HG03521 (cell line): Measurements from ENCODE around the gene DQX1.

Source experiments
- ATAC-seq: cut with Tn5 transposase; IDR thresholded peaks from one replicate; pipeline ENCODE4 v1.9.1; 2021; ENCODE audit warnings: mild to moderate bottlenecking, moderate library complexity; ENCODE audit not compliant: unreplicated experiment

DQX1 gene

DNA sequence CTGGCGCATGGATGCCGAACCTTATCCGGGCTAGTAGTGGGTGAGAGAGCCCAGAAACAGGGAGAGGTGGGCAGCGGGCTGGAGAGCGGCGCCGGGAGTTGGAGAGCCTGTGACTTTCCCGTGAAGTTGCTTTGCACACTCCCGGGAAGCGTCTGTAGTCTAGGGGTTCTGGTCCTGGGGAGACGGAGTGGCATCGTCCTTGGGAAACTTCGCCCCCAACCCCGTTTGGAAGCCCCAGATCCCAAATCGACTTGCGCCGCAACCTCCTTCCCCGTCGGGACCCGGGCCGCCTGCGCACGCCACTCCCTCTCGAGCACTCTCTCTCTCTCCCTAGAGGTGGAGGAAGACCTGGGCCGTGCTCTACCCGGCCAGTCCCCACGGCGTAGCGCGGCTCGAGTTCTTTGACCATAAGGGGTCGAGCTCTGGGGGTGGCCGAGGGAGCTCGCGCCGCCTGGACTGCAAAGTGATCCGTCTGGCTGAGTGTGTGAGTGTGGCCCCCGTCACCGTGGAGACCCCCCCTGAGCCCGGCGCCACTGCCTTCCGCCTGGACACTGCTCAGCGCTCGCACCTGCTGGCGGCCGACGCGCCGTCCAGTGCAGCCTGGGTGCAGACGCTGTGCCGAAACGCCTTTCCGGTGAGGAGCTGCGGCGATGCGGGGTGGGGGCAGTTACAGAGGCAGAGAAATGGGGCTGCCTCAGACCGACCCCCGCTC is 28.9 kb upstream of the DQX1 start:
- ATAC-seq: peak; percentile 39

DNA sequence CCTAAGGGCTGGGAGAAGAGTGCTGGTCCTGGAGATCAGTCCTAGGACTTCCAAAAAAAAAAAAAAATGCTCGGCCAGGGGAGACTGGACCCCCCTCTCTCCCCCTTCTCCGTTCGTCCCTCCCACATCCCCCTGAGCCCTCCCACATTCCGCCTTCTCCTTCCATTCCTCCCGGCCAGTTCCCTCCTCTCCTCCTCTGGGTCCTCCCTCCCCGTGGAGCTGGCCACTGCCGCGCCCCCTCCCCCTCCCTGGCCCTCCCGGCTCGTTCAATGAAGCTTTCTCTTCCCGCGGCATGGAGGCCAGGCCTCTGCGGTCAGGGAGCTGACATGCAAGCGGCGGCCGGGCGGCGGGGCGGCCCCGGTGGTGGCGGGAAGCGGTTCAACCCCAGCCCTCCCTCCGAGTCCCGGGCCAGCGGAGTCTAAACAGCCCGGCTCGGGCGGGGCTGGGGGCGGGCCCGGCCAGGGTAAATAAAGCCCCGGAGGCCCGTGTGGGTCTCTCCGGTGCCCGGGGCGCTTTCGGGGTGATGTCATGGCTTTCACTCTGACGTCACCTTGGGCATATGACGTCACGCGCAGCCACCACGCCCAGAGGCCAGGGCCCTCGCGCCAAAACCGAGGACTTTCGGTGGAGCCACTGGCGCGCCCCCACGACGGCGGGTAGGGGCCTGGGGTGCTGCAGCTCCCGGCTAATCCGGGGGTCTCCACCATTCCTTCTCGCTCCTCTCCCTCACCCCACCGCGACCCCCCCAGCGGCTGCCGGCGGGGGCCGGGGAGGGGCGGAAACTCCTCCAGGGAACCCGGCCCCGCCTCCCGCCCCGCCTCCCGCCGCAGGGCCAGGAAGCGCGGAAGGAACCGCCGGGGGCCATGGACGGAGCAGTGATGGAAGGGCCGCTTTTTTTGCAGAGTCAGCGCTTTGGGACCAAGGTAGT is 28.1 kb upstream of the DQX1 start, which contains the start of the genes DOK1 and LOXL3:
Gene DOK1 (plus strand): TSS at position 829 of the 928 bp plus-strand sequence. CDS start 35 bp downstream, at position 864.
Gene LOXL3 (minus strand): TSS at position 51 of the 928 bp plus-strand sequence. CDS start 1,308 bp downstream, outside the sequence.
- ATAC-seq: peak; percentile 45

DNA sequence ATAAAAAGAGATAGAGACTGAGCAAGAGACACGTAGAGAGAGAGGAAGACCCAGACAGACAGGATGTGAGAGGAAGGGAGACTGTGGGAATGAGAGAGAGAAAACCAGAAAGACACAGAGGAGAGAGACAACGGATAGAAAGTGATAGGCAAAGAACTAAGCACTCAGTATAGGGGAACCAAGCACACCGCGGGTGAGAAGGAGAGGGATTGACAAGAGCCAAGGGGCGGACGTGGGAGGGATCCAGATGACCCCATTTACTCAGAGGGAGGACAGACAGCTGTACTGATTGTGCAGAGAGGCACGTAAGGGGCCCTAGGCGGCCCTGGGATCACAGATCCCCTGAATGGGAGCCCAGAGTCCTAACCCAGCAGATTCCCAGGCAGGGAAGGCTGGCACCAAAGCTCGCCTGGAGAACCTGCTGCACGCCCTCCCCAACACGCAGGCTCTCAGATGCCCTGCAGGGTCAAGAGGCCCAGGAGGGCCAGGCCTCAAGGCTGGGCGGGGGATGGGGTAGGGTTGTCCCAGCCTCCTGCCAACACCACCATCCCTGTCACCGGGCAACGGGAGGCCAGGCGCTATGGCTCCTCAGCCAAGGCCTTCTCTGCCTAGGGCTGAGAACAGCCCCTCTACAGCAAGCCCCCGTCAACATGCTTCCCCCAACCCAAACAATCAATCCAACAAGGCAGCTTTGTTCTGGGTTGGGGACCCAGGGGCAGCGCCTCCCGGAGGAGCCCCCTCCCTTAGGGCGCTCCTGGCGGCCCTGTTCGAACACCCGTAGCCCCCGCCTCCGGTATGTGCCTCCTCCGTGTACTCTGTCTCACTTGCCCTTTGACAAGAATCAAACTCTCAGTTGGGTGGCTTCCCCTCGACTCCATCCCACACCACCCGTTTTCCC is 27.1 kb upstream of the DQX1 start:
- no peak for ATAC-seq

DNA sequence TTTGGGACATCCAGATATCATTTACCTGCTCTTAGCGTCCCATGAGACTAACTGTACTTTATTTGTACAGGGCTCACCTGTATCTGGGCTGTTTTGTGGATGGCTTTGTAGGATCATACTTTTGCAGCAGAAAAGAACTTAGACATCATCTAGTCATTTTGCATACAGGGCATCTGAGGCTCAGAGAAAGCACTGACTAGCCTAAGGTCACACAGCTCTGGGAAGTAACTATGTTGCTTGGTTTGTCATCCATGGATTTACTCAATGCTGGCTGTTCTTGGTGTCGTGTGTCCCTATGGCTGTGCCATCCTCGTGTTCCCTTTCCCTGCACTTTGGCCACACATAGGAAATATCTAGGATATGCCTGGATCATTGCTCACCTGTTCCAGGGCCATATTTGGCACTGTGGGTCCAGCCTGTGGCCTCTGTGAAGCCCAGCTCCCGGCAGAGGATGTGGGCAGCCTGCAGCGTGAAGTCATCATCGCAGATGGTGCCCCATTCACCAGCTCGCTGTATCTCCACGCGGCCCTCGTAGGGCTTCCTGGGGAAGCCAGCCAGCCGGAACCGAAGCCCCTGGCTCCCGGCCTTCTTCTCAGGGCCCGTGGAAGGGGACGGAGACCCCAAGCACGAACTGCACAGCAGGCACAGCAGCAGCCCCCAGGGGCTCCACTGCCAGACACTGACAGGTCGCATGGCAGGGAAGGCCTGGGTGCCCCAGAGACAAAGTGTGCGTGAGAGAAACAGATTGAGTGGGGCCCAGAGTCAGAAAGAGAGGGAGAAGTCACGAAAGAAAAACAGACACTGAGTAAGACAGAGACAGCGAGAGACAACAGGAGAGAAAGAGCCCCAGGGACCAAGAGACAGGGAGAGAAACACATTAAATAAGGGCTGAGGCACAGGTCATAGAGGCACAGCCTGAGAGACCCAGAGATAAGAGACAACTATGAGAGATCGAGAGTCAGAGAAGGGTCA is 26.2 kb upstream of the DQX1 start:
- ATAC-seq: no peak

DNA sequence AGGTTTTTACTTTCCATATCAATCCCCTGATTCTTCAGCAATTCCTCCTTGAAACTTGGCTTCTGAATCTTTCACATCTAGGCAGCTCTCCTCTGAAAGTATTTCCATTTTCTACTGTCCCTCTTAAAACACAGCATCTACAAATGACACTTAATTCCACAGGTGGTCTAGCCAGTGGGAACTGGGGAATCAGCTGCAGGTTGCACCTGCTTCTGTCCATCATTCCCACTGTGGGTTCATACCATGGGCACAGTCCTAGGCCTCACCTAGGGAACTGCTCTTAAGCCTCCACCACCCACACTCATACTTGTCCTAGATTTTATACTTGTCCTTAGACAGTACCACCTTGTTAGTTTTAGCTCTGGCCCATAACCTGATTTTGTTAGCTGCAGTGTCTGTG is 25.5 kb upstream of the DQX1 start:
- ATAC-seq: no peak

DNA sequence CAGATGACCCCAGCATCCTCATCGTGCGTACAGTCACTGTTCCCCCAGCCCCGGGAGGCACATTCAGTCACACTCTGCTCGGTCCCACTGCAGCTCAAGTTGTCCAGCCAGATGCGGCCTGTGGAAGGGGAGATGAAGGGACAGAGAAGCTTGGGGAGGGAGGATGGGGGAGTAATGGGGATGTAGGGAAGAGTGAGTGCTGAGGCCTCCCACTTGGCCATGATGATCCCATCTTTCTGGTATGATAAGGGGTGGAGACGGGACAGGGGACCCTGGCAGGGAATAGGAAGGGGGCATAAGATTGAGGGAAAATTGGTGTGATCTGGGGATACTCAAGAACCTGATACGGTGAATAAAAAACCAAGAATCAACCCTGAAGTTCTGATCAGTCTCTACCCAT is 24.2 kb upstream of the DQX1 start:
- ATAC-seq: no peak

DNA sequence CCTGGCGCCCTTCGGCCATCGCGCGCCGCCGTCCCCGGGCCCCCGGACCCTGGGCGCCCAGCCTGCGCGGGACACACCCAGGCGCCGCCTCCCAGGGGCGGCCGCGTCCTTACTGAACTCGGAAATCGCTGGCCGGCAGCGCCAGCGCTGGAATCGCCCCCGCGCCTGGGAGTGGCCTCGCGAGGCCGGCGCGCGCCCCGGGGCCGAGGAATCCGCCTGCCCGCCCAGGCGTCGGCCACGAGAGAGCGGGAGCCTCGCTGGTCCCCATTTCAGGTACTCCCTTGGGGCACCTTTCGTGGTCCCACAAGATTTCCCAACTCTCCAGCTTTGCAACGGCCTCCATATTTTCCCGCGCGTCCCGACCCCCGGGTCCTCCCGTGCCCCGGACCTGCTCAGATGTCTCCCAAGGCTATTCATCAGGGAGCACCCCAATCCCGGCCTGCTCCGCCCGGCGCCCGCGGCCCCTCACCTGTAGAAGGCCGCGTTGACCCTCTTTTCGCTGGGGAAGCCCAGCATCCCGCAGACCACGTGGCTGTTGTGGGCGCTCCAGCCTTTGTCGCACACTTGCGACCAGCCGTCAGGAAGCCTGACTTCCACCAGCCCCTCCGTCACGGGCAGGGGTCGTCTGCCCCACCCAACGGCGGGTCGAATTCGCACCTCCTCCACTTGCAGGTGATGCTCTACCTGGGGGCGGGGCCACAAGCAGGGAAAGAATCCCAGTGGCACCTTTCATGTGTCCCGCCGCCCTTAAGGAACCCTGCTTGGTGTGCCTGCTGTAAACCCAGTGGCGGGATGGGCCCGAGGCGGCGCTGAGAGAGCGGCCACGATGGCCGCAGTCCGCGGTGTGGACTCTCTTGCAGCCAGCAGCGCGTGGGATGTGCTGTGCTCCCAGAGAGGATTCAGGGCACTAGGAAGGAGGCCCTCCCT is 23.1 kb upstream of the DQX1 start:
- no peak for ATAC-seq

DNA sequence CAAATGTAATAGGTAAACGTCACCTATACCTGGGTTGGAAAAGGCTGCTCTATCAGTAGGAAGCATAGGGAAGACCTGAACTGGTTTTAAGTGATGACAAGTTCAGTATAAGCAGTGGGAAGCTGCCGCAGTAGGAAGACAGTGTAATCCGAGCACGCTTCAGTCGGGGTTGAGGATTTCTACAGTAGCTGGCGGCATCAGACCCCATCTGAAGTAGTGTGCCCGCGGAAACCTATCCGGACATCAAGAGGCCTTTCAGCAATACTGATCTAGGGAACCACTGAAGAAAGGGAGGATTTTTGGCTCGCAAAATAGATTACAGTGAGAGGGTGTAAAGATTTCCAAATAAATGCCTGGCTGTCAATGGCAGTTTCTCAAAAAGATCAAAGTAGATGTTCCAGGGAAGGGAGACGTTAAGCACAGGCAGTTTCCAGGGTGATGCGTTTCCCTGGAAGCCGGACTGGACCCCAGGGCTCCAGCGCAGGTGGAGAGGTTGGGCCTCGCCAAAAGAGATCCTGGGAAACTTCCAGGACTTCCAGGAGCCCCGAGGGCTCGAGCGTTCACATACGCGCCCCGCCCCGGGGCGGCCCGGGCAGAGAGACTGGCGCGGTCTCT is 22.4 kb upstream of the DQX1 start:
- no peak for ATAC-seq

DNA sequence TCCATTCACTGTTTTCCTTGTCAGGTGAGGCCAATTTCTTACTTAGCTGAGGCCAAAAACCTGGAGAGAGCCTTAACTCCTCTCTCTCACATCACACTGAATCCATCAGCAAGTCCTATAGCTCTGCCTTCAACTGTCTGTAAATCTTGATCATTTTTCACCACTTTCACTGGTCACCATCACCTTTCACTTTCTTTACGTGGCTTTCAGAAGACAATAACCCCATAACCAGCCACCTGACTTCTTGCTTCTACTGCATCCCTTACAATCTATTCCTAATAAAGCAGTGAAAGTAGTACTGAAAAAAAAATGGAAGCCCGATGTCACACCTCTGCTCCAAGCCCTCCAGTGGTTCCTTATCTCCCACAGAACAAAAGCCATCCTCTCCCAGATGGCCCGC is 20.0 kb upstream of the DQX1 start:
- no peak for ATAC-seq

DNA sequence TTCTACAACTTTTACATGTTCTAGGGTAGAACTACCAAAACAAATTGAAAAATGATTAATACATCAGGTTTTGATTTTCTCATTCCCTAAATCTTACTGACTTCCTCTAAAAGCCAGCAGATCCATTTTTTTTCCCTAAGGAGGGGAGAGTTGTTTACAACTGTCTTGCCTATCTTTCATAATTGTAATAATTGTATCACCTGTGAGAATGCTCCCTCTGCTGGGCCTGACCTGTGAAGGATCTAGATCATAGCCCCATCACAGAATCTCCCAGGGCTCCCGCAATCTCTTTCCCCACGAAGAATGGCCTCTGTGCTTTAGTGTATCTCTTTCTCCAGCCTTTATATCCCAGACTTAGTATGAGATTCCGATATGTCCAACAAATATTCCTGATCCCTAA is 18.6 kb upstream of the DQX1 start:
- ATAC-seq: no peak

DNA sequence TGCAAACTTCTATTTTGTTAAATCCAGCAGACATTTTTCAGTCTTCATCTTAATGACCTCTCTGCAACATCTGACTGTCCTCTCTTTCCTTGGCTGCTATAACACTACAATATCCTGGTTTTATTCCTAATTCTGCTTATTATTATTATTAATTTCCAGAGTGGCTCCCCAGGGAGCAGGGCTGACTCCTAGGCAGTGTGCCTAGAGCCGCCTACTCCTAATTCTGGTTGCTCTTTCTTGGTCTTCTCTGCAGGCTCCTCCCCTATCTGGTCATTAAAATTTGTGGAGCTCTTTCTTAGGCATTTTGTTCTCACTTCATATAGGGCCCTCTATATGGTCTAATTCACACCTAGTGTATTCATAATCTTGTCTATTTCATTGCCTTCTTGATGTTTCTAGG is 16.9 kb upstream of the DQX1 start:
- ATAC-seq: no peak

DNA sequence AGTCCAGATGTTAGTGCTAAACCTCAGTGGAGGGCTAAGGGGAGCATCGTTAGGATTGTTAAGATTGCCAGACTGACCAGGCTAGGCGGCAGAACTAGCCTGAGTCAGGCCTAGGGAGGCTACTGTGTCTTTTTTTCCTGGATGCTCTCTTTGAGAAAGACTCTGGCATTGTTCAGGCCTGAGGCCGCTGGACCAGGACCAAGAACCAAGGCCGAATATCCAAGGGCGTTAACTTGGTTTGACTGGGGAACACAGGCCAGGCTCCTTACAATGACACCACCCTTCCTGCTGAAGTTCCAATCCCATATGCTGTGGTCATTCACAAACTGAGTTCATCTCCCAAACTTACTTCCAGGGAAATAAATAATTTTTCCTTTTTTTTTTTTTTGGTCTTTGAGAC is 14.3 kb upstream of the DQX1 start:
- ATAC-seq: no peak

DNA sequence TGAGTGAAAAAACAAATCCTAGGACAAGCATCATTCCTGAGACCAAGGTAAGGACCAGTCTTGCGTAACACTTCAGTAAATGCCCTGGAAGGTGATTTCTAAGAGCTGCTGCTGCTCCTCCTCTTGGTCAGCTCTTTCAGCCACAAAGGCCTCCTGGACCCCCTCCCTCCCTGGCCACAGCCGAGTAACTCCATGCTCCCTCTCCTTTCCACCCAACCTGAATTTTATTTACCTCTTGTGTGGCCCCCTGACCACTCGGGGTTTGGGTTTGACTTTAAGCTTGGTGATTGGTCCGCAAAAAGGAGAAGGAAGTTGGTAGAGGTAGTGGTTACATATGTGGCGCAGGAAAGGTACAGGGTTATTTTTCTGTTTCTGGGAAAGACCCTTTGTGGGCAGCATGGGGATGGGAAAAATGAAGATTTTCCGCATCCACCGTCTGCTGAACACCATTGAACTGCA is 12.9 kb upstream of the DQX1 start:
- ATAC-seq: no peak

DNA sequence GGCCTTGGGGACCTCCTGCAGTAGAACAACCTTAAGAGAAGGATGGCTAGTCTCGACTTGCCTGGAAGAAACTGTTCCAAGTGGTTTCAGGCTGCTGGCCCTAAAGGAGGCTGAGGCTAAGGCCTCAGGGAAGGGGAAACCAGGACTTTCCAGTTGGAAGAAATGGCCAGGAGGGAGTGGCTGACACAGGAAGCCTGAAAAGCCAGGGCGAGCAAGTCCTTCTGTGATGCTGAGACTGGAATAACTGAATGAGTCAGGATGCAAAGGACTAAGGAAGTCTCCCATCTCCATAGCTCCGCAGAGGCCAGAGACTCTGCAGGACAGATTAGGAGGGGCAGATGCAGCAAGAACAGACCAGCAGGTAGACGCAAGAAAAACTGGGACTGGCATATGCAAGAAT is 11.1 kb upstream of the DQX1 start:
- no peak for ATAC-seq

DNA sequence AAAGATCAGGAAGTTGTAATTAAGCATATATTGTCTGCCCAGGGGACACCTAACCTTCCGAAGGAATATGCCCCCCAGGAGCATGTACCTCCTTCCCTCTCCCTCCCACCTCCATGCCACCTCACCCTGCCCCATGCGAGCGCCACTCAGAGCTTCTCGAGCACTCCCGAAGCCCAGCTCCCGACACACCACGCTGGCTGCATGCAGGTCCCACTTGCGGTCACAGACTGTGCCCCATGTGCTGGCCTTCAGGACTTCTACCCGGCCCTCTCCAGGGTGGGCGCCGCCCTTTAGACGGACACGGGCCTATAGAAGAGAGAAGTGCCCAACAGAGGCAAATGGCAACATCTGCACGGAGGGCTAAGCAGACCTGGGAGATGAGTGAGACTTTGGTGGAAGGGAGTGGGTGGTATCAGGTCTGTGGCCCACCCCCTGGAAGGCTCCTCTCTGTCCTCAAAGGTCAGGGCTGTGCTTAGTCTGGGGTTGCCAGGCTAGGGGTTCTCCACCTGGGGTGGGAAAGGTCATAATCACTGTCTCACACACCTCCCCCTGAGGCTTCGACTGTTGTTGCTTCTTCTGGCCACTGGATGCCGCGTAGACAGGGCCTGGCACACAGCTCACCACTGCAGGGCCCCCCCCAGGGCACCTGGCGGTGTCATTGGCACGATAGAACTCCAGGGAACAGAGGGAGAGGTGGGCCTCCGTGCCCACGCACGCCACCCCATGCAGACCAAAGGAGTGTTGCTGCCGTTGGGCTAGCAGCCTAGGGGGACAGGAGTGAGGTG is 10.3 kb upstream of the DQX1 start:
- ATAC-seq: no peak

DNA sequence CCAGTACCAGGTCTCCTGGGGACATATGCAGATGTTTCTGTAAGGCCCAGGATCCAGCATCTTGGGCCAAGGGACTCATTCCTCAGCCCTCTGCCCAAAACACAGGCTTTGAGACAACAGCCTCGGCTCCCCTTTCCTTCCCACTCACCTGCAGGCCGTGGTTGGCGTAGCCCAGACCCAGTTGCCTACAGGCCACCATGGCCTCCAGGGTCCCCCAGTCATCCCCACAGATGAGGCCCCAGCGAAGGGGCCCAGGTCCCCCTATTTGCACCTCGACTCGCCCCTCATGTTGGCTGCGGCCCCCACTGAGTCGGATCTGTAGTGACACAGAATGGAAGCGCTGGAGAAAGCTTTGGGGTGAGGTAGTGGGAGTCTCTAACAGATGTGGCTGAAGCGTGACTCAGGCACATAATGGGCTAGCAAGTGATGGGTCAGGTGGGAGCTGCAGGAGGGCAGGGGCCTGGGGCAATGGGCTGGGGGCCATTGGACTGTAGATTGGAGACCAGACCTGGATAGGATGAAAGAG is 9.5 kb upstream of the DQX1 start:
- ATAC-seq: no peak

DNA sequence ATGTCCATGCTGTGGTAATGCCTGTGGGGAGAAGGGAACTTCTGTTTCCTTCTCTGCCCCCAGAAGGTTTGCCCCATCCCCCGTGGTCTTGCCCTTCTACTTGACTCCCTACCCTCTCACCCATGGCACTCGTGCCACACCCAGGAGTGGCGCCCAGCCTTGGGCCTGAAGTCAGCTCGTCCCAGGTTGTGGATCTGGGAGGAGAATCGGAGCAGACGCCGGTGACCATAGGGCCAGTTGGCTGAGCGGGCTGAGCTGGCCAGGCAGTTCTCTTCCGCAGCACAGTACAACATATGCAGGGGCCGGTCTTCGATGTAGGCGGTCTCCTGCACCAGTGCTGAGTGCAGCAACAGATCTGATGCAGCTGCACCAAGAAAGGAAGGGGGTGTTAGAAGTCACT is 8.4 kb upstream of the DQX1 start:
- no peak for ATAC-seq
